Astrocyte of the spinal cord (primary cell): ENCODE results near the gene CS.
"Not testable (repeated sequence)": the region's sequence is repeated elsewhere in the genome, so short reads cannot be mapped to it uniquely, and the experiment has no call there.

Experiments used
- DNase-seq: peaks from one replicate; pipeline ENCODE4 v3.0.0; 2011; ENCODE audit warnings: low read depth, low spot score
- H3K4me3 ChIP-seq: 2 replicates; pipeline ENCODE4 v1.5.1; 2011; ENCODE audit warnings: low read depth, mild to moderate bottlenecking, low read length, moderate library complexity
- in situ Hi-C: cut with HindIII; loops from 2 replicates; pipeline ENCODE4 v1.10.0; 2017; ENCODE audit warnings: low sequenced_read_pairs
- TF ChIP-seq, protein P1 (sequence below): IDR thresholded peaks from 2 replicates; pipeline ENCODE4 v1.5.1; 2012; ENCODE audit warnings: low read depth, mild to moderate bottlenecking, low read length, inconsistent platforms

Gene CS

DNA sequence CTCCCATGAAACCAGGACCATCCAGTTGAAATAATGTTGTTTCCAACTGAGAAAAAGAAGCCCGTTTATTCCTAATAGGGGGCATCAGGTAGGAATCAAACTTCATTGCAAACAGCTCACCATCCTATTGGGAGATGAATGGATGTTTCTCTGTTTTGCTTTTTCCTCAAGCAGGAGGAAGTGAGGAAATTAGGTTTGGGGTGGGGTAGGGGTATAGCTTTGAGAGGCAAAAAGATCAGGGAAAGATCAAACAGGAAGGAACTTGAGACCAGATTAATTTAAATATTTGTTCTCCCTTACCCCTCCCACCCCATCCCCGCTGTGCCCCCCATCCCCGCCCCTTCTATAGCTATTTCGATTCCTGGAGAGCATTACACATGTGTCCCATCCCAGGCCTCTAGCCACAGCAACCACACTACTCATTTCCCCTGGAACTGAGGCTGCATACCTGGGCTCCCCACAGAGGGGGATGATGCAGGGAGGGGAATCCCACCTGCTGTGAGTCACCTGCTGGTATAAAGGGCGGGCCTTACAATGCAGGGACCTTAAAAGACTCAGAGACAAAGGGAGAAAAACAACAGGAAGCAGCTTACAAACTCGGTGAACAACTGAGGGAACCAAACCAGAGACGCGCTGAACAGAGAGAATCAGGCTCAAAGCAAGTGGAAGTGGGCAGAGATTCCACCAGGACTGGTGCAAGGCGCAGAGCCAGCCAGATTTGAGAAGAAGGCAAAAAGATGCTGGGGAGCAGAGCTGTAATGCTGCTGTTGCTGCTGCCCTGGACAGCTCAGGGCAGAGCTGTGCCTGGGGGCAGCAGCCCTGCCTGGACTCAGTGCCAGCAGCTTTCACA, 38.4 kb upstream of the CS start, which contains the start of gene IL23A:
TSS of gene IL23A (plus strand) at position 577 of the 850 bp plus-strand sequence. CDS start at position 738, 161 bp downstream.
- in situ Hi-C loops = no loop called here
- no peak within 1 kb of the TSS for H3K4me3 ChIP-seq
- DNase-seq = peak; percentile 45
- TF ChIP-seq, protein P1, sequence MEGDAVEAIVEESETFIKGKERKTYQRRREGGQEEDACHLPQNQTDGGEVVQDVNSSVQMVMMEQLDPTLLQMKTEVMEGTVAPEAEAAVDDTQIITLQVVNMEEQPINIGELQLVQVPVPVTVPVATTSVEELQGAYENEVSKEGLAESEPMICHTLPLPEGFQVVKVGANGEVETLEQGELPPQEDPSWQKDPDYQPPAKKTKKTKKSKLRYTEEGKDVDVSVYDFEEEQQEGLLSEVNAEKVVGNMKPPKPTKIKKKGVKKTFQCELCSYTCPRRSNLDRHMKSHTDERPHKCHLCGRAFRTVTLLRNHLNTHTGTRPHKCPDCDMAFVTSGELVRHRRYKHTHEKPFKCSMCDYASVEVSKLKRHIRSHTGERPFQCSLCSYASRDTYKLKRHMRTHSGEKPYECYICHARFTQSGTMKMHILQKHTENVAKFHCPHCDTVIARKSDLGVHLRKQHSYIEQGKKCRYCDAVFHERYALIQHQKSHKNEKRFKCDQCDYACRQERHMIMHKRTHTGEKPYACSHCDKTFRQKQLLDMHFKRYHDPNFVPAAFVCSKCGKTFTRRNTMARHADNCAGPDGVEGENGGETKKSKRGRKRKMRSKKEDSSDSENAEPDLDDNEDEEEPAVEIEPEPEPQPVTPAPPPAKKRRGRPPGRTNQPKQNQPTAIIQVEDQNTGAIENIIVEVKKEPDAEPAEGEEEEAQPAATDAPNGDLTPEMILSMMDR = no peak

DNA sequence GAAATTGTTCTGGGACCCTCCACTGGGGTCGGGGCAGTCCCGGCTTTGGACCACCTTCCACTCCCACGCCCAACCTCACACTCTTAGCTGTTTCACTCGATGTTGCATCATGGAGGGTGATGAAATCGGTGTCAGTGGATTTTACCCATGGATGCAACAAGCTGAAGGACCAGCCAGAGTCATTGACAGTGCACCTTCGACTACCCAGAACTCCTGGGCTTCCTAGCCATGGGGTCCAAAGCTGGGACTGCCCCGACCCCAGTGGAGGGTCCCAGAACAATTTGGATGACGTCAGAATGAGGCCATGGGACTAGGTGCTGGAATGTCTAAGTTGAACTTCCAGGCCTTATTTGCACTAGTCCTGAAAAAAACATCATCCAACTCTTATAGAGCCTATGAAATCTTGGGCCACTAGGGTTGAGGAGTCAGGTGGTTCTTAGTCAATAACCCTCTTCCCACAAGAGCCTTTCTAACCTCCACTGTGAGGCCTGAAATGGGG, 37.7 kb upstream of the CS start:
- in situ Hi-C loops = no loop called here
- TF ChIP-seq, protein P1 = no peak
- no peak overlapping the region for H3K4me3 ChIP-seq
- no peak for DNase-seq

DNA sequence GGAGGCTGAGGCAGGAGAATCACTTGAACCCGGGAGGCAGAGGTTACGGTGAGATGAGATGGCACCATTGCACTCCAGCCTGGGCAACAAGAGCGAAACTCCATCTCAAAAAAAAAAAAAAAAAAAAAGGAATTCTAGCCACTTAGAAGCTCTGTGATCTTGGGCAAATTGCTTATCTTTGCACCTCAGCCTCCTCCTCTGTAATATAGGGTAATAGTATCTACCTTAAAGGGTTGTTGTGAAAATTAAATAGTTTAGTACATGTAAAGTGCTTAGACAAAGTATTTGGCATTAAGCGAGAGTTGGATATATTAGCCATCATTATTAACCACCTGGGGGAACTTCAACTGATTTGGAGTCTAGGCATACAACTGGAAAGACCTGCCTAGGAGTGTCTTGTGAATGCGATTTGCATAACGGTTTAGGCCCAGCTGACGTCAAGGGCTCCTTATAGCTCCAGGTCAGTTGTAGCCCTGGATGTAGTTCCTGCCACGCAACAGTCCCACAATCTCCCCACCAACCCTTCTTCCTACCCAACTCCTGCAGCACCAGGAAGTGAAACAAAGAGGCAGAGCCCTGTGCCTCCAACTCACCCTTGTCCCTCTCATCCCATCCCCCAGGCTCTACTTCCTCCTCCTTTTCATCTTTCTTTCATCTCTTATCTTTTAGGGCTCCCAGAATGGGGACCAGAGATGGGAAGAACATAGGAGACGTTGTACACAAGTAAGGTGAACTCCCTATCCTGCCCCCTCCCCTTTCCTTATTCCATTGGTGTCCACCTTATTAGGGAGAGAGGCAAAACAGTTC, 36.4 kb upstream of the CS start:
- no peak overlapping the region for H3K4me3 ChIP-seq
- in situ Hi-C loops = no loop called here
- no peak for DNase-seq
- TF ChIP-seq, protein P1 = no peak

DNA sequence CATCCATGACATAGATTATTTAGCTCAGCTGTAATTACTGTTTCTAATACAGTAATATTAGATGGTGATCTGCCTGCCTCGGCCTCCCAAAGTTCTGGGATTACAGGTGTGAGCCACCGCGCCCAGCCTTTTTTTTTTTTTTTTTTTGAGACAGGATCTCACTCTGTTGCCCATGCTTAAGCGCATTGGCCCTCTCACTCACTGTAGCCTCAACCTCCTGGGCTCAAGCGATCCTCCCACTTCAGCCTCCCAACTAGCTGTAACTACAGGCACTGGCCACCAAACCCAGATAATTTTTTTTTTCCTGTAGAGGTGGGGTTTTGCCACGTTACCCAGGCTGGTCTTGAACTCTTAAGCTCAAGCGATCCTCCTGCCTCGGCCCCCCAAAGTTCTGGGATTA, 35.4 kb upstream of the CS start:
- H3K4me3 ChIP-seq, in situ Hi-C loops, DNase-seq: not testable (repeated sequence)

DNA sequence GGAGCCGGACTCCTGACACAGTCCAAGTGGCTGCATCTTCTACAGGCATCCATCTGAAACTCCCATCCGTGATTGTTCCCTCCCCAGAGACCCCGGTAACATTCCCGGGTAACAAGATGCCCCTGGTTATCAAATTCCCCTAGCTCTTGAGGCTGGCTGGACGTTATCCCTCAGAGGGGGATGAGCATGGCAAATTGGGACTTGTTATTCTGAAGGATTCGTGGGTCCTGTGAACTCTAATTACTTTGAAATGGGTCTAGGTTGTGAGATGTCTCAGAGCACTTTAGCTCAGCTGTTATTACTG, 34.3 kb upstream of the CS start:
- H3K4me3 ChIP-seq = peak overlapping the region; percentile 73
- TF ChIP-seq, protein P1 = no peak
- in situ Hi-C loops = no loop called here
- DNase-seq = no peak

DNA sequence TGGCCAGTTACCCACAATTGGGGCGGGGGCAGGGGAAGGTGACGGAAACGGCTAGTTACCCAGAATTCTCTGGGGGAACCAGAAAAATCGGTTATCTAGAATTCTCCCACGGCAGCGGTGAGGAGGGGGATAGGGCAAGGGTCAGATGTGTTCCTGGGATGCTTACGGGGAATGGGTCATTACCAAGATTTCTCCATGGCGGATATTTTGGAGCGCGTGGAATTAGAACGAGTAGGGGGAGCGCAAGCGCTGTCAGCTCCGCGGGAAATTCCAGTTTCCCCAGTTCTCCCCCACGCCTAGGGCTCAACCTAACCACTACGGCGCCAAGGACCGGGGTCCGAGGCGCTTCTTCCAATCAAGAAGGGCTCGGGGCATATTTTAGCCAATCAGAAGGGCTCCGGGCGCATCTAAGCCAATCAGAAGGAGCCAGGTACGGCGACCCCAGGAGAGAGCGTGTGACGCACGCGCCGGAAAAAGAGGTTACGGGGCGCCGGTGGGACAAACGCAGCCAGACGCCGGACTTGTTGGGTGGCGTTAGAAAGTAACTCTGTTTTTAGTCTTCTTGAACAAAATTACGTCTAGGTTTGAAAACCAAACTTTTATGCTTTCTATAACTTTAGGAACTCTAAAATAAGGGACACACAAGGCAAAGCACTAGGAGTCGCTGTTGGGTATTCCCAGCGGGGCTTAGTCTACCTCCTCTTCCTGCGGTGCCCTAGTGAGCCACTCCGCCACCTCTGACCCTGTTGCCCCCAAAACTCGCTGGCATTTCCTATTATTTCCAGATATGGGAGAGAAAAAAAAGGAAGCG, 33.8 kb upstream of the CS start, which contains the start of gene PAN2:
TSS of gene PAN2 (minus strand) at position 322 of the 811 bp plus-strand sequence. CDS start 906 bp downstream, outside the sequence.
- in situ Hi-C loops = no loop called here
- peak within 1 kb of the TSS; percentile 73 for H3K4me3 ChIP-seq
- DNase-seq = peak; percentile 99
- TF ChIP-seq, protein P1 = peak; percentile 74
